Caki2 (cell line): Measurements from ENCODE around the gene DNAH2. TPM values are rescaled to one million over a fixed set of nuclear protein-coding genes. Genes with fewer than 3 reads are reported as not detected.
"Not testable (repeated sequence)": the region's sequence is repeated elsewhere in the genome, so short reads cannot be mapped to it uniquely, and the experiment has no call there.

Experiments used
- DNase-seq: peaks from one replicate; pipeline ENCODE4 v3.0.0-alpha.2; 2015; ENCODE audit warnings: low read depth
- in situ Hi-C: cut with HindIII; loops from 2 replicates; pipeline ENCODE4 v1.10.0; 2016; ENCODE audit warnings: low sequenced_read_pairs, low pct_unique_long_range_greater_than_20kb, mixed read lengths
- total RNA-seq: library from RNA; depleted of rRNA; stranded (reverse); fragments of >200 nt; shearing (Covaris generic); gene quantifications from 2 replicates; pipeline ENCODE4 v1.2.3, GENCODE V29; 2014; ENCODE audit warnings: low replicate concordance

DNAH2 gene
- total RNA-seq, 1 experiment from 2014 or later, result 1.0 TPM

DNA sequence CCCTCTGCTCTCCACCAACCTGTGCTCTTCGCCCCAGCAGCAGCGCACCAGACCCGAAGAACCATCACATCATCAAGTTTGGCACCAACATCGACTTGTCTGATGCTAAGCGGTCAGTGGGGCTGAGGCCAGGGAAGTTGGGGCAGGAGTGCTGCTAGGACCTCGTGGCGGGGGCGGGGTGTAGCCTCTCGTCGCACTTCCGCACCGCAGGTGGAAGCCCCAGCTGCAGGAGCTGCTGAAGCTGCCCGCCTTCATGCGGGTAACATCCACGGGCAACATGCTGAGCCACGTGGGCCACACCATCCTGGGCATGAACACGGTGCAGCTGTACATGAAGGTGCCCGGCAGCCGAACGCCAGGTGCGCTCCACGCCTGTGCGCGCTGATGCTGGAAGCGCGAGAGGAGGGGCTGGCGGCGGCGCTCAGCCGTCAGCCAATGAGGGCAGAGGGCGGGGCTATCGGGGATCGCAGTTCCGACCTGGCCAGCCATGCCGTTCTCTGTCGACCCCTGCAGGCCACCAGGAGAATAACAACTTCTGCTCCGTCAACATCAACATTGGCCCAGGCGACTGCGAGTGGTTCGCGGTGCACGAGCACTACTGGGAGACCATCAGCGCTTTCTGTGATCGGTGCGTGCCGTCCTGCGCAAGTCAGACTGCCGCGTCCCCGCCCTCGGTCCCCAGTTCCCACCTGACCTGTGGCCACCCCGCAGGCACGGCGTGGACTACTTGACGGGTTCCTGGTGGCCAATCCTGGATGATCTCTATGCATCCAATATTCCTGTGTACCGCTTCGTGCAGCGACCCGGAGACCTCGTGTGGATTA, 134.1 kb downstream of the DNAH2 start:
- DNase-seq, result peak; percentile 74
- in situ Hi-C loops, result no loop called here

DNA sequence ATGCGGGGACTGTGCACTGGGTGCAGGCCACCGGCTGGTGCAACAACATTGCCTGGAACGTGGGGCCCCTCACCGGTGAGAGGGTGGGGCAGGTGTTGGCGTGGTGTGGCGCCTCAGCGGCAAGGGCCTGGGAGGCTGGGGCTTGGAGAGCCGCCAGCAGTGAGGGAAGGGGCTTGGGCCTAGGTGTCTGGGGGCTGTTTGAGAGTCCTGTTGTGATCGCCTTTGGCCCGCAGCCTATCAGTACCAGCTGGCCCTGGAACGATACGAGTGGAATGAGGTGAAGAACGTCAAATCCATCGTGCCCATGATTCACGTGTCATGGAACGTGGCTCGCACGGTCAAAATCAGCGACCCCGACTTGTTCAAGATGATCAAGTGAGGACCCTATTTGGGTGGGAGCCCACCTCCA, 134.7 kb downstream of the DNAH2 start:
- no peak for DNase-seq
- in situ Hi-C loops, result no loop called here

DNA sequence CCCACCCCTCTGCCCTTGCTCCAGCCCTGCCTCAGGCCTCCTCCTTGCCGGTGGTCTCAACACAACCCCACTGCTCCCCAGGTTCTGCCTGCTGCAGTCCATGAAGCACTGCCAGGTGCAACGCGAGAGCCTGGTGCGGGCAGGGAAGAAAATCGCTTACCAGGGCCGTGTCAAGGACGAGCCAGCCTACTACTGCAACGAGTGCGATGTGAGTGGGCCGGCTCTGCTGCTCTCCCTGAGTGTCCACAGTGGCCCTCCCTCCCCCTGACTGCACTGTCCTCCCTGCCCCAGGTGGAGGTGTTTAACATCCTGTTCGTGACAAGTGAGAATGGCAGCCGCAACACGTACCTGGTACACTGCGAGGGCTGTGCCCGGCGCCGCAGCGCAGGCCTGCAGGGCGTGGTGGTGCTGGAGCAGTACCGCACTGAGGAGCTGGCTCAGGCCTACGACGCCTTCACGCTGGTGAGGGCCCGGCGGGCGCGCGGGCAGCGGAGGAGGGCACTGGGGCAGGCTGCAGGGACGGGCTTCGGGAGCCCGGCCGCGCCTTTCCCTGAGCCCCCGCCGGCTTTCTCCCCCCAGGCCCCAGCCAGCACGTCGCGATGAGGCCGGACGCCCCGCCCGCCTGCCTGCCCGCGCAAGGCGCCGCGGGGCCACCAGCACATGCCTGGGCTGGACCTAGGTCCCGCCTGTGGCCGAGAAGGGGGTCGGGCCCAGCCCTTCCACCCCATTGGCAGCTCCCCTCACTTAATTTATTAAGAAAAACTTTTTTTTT, 135.6 kb downstream of the DNAH2 start:
- no peak for DNase-seq
- in situ Hi-C loops, result no loop called here

GRCh38 chr17:7853691-7854038, 136.1 kb downstream of the DNAH2 start:
- in situ Hi-C loops, result no loop called here
- DNase-seq, result no peak

DNA sequence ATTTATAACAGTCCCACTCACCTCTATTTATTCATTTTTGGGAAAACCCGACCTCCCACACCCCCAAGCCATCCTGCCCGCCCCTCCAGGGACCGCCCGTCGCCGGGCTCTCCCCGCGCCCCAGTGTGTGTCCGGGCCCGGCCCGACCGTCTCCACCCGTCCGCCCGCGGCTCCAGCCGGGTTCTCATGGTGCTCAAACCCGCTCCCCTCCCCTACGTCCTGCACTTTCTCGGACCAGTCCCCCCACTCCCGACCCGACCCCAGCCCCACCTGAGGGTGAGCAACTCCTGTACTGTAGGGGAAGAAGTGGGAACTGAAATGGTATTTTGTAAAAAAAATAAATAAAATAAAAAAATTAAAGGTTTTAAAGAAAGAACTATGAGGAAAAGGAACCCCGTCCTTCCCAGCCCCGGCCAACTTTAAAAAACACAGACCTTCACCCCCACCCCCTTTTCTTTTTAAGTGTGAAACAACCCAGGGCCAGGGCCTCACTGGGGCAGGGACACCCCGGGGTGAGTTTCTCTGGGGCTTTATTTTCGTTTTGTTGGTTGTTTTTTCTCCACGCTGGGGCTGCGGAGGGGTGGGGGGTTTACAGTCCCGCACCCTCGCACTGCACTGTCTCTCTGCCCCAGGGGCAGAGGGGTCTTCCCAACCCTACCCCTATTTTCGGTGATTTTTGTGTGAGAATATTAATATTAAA, 136.7 kb downstream of the DNAH2 start:
- in situ Hi-C loops, result no loop called here
- DNase-seq, result no peak

DNA sequence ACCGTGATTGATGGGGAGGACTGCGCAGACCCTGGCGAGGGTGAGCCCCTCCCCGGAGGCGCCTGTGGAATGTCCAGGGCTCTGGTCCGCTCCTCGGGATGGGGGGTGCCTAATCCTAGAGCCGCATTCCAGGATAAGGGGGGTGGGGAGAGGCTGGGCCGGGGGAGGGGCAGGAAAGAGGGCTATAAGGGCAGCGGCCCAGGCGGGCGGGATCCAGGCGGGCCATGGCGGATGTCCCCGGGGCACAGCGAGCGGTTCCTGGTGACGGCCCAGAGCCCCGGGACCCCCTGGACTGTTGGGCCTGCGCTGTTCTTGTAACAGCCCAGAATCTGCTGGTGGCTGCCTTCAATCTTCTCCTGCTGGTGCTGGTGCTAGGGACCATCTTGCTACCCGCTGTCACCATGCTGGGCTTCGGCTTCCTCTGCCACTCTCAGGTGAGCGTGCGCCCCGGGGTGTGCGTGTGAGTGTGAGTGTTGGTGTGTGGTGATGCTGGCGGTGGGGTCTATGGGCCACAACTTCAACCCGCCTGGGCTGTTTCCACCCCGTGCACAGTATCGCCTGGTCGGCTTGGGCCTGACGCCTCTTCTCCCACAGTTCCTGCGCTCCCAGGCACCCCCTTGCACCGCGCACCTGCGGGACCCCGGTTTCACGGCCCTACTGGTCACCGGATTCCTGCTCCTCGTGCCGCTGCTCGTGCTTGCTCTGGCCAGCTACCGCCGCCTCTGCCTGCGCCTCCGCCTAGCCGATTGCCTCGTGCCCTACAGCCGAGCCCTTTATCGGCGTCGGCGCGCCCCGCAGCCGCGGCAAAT, 137.5 kb downstream of the DNAH2 start, which contains the start of gene TMEM88:
Gene TMEM88, plus strand, starts transcription at position 216 of the 809 bp plus-strand sequence. Its CDS starts 9 bp downstream, at position 225.
- DNase-seq, result no peak
- in situ Hi-C loops, result no loop called here

- in situ Hi-C loops, result no loop called here
- DNase-seq, result no peak
Observed at GRCh38 chr17:7855660-7856010, 138.1 kb downstream of the DNAH2 start.

DNA sequence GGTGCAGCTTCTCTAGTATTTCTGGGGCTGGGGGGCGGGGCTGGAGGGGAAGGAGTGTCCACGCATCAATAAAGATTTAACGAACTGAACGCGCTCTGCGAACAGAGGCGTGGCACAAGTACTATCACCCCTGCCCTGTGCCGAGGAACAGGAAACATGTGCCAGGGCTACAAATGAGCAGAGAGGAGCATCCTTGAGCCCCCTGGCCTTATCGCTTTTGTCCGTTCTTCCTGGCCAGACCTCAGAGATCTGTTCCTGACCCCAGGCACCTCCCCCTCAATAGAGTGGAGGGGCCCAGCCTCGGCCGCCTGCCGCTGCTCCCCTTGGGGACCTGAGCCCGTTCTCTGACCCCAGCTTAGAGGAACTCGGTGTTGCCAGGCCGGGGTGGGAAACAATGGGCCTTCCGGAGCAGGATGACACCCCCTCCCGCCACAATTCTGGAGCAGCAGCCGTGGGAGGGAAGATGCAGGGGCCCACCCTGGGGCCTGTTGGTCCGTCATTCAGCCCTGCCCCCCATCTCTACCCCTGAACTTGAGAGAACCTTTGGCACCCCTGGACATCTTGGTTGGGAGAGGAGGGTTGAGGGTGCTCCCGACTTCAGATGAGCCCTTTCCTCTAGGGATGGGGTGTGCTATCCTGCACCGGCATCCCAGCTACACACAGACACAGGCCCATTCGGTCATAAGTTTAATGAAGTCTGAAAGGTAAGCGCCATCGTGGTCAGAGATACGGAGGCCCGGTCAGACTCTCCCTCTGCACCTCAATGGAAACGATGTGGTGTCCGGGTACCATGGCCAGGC, 138.7 kb downstream of the DNAH2 start:
- no peak for DNase-seq
- in situ Hi-C loops, result no loop called here

DNA sequence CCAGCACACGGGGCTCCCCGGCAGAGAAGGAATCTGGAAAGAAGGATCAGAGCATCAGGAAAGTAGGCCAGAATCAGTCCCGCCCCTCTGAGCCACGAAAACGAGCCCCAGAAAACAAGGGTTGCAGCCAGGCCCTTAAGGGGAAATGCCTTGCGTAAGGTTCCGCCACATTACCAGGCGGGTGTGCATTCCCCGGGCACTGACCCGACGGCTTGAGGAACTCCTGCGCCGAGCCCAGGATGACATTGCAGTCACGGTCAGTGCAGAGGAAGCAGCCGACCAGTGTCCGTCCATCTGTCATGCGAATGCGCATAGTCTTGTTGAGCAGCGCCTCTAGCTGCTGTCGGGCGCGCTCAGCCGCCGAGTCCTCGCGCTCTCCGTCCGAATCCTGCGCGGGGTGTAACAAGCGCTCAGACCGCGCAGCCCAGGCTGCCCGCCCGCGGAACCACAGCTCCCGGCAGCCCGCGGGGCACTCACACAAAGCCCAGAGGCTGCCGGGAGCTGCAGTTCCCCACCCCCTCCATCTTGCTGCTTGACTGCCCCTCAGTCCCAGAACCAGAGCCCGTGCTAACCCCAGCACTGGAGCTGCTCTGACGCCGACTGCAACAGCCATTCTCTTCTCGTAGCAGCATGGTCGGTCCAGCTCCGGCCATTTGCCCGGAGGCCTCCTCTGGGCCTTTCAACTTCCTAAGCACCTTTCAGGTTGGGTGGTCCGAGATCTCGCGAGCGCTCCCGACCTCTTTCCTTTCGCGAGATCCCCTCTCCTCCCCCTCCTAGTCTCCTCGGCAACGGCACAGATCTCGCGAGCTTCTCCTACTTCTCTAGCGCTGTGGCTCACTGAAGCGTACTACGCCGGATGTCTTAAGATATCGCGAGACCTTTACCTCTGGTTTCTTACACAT, 139.5 kb downstream of the DNAH2 start, which contains the start of gene NAA38:
Gene NAA38, minus strand, starts transcription at position 749 of the 902 bp plus-strand sequence. Its CDS starts 96 bp downstream, at position 653.
- DNase-seq, result peak; percentile 99
- in situ Hi-C loops, result no loop called here

DNA sequence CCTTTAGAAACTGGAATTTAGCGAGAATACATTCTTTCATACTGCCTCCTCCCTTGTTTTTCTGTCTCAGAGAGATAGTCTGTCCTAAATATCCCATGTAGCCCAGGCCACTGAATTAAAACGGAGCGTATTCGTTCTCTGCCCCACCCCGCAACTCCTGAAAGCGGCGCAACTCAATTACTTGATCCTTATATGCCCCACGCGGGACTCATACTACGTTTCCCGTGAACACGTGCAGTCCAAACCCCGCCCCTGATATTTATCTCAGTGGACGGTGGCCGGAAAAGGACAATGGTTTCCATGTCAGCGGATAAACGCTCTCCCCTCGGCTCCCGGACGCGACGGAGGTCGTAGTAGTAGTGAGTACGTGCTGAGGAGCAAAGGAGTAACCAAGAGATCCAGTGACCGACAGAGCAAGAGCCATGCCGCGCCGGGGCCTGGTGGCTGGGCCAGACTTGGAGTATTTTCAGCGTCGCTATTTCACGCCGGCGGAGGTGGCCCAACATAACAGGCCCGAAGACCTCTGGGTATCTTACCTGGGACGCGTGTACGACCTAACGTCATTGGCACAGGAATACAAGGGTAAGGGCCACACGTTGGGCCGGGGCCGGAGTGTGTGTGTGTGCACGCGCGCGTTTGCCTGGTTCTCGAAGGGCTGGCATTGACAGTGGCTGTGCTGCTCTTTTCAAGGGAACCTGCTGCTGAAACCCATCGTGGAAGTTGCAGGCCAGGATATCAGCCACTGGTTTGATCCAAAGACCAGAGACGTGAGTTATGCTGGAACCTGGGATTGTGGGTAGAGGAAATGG, 140.4 kb downstream of the DNAH2 start, which contains the start of gene CYB5D1:
Gene CYB5D1, plus strand, starts transcription at position 291 of the 809 bp plus-strand sequence. Its CDS starts 132 bp downstream, at position 423.
- DNase-seq, result no peak
- in situ Hi-C loops, result no loop called here

- no peak for DNase-seq
- in situ Hi-C loops, result no loop called here
Observed at GRCh38 chr17:7858522-7858810, 140.9 kb downstream of the DNAH2 start.

DNA sequence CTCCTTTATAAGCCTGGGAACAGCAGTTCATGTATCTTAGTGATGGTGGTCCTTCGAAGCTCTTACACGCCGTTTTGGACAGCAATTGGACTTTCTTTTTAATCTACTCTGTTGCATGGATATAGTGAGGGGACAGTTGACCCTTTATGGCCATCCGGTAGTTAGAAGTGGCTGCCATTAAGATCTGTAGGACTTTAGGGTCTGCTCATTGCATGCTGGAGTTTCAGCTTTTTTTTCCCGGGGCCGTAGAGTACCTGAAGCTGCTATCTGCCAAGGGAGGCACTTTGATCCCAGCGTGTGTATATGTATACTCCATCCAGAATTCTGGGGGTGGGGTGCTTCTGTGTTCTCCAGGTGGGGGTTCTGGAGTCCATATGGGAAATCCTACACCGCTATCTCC, 141.5 kb downstream of the DNAH2 start:
- no peak for DNase-seq
- in situ Hi-C loops, result no loop called here

DNA sequence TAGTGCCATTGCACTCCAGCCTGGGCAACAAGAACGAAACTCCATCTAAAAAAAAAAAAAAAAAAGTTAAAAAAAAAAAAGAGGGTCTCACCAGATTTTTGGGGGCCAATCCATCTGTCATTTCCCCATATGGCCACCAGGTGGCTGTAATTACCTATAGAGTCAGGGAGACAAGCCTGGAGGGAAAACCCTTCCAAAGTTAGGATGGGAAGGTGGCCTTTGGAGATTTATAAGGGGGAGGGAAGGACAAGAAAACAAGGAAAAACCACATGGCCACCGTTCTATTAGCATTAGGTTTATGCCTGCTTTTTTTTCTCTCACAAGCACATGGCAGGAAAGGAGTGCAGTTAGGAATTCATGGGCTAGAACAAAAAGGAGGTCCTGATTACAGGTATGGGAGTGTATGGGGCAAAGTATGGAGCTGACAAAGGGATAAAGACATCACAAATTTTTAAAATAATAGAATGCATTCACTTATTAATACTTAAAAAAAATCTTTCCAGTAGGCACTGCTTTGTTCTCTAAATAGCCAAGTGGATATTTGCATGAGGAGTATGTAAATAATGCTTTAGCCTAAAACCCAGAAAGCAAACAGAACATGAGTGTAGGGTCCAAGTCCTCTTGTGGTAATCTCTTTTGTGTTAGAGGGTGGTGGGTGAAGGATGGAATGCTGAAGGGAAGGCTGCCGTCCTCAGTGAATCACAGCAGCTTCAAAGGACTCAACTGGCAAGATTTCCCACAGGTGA, 145.3 kb downstream of the DNAH2 start:
- DNase-seq, result peak; percentile 53
- in situ Hi-C loops, result no loop called here

DNA sequence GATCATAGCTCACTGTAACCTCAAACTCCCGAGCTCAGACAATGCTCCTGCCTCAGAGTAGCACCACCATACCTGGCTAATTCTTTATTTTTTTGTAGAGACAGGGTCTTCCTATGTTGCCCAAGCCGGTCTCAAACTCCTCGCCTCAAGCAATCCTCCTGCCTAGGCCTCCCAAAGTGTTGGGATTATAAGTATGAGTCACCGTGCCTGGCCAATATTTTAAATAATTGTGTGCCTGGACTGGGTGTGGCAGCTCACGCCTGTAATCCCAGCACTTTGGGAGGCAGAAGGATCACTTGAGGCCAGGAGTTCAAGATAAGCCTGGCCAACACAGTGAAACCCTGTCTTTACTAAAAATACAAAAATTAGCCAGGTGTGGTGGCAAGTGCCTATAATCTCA, 146.8 kb downstream of the DNAH2 start:
- DNase-seq, in situ Hi-C loops: not testable (repeated sequence)

DNA sequence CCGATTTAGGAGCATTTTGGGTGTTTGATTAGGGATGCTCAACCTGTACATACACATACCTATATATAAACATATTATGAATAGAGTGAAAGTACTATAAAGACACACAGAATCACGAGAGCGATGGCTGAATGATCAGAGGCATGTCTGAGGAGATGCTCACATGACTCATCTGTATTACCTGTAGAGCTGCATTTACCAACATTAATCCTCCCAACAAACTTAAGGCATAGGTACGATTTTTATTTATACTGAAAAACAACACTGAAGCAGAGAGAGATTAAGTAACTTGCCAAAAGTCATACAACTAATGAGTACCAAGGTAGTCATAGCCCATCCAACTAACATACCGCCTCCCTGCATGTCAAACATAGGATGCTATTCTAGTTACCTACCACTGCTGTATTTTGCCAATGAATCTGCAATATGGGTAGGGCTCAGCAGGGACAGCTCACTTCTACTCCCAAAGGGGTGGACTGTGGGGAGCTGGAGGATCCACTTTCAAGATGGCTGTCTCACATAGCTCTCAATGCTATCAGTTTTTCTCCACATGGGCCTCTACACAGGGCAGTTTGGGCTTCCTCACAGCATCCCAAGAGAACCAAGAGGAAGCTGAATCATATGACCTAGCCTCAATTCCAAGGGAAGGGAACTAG, 147.6 kb downstream of the DNAH2 start:
- in situ Hi-C loops, result no loop called here
- no peak for DNase-seq
